DND-41 (cell line): ENCODE measurements around the gene GABBR2.

Experiments
- ATAC-seq: fragments of 200-7000 bp; cut with Tn5 transposase; 3 replicates; pipeline ENCODE4 v1.9.1; 2021; ENCODE audit warnings: low read depth; ENCODE audit not compliant: insufficient read depth
- DNase-seq: peaks from one replicate; pipeline ENCODE4 v3.0.0-alpha.2; 2020
- H2AFZ ChIP-seq: 2 replicates; pipeline ENCODE4 v1.6.0; 2012; ENCODE audit warnings: low read depth, low read length
- H3K27ac ChIP-seq: 2 replicates; pipeline ENCODE4 v1.5.1; 2012; ENCODE audit warnings: low read length, inconsistent platforms
- H3K27me3 ChIP-seq: fragments of 200-600 bp; sonication (generic); 2 replicates; pipeline ENCODE4 v1.6.0; 2012; ENCODE audit warnings: low read length, mild to moderate bottlenecking, inconsistent platforms; ENCODE audit not compliant: insufficient read depth, poor library complexity
- H3K36me3 ChIP-seq: 2 replicates; pipeline ENCODE4 v1.5.1; 2012; ENCODE audit warnings: low read length, inconsistent platforms; ENCODE audit not compliant: insufficient read depth
- H3K4me1 ChIP-seq: 2 replicates; pipeline ENCODE4 v1.5.1; 2012; ENCODE audit warnings: mild to moderate bottlenecking, low read length; ENCODE audit not compliant: insufficient read depth
- H3K4me2 ChIP-seq: 2 replicates; pipeline ENCODE4 v1.6.0; 2012; ENCODE audit warnings: mild to moderate bottlenecking, moderate library complexity, low read length, inconsistent platforms; ENCODE audit not compliant: insufficient read depth
- H3K4me3 ChIP-seq, 2 experiments: fragments of 200-600 bp in 1 of 2; shearing (Covaris generic) in 1 of 2; 2 replicates each; pipeline ENCODE4 v1.5.1; 2012 to 2016; ENCODE audit warnings: inconsistent platforms in 2 of 2, low read length in 2 of 2, mild to moderate bottlenecking in 2 of 2, low read depth in 1 of 2, moderate library complexity in 1 of 2
- H3K79me2 ChIP-seq: 2 replicates; pipeline ENCODE4 v1.6.0; 2012; ENCODE audit warnings: low read length, inconsistent platforms; ENCODE audit not compliant: insufficient read depth
- H3K9ac ChIP-seq: 2 replicates; pipeline ENCODE4 v1.6.0; 2012; ENCODE audit warnings: low read depth, mild to moderate bottlenecking, inconsistent platforms, low read length, moderate library complexity
- H3K9me3 ChIP-seq: 2 replicates; pipeline ENCODE4 v1.5.1; 2012; ENCODE audit warnings: low read length, moderate library complexity, mild to moderate bottlenecking, inconsistent platforms; ENCODE audit not compliant: insufficient read depth, severe bottlenecking
- H4K20me1 ChIP-seq: 2 replicates; pipeline ENCODE4 v1.6.0; 2012; ENCODE audit warnings: low read length; ENCODE audit not compliant: insufficient read depth
- CTCF ChIP-seq: IDR thresholded peaks from 2 replicates; pipeline ENCODE4 v1.5.1; 2012; ENCODE audit warnings: borderline replicate concordance, low read length, moderate library complexity, mild to moderate bottlenecking; ENCODE audit not compliant: poor library complexity, severe bottlenecking; ENCODE audit errors: extremely low read depth
- EZH2 ChIP-seq: IDR thresholded peaks from 3 replicates; pipeline ENCODE4 v1.6.1; 2012; ENCODE audit warnings: borderline replicate concordance, low read depth, mild to moderate bottlenecking, moderate library complexity, low read length, inconsistent platforms; ENCODE audit not compliant: severe bottlenecking

The GABBR2 gene

GRCh38 chr9:98264516-98264915 is 444.2 kb downstream of the GABBR2 start:
- ATAC-seq (no peak), DNase-seq (no peak)
- no peak overlapping the region for H3K4me2 ChIP-seq
- no peaks in the 10 kb centered on the region for H3K4me1 ChIP-seq
- H3K36me3 ChIP-seq, result no peaks in the 10 kb centered on the region
- H3K4me3 ChIP-seq, result no peak overlapping the region
- H3K27me3 ChIP-seq, result peaks cover 3% of the 10 kb centered on the region
- H3K27ac ChIP-seq, result no peak overlapping the region
- no peaks in the 10 kb centered on the region for H3K9me3 ChIP-seq
- no peaks in the 10 kb centered on the region for H4K20me1 ChIP-seq
- no peak overlapping the region for H2AFZ ChIP-seq
- H3K9ac ChIP-seq, result no peak overlapping the region
- TF ChIP-seq CTCF, result no peak
- H3K79me2 ChIP-seq, result no peaks in the 10 kb centered on the region

- Histone ChIP-seq H3K9ac (no peak overlapping the region), H3K9me3 (no peaks in the 10 kb centered on the region), H3K79me2 (no peaks in the 10 kb centered on the region), H3K4me3 (no peak overlapping the region), H3K36me3 (no peaks in the 10 kb centered on the region), H3K27me3 (peaks cover 3% of the 10 kb centered on the region), H2AFZ (no peak overlapping the region), H3K27ac (no peak overlapping the region), H4K20me1 (no peaks in the 10 kb centered on the region), H3K4me2 (no peak overlapping the region), H3K4me1 (no peaks in the 10 kb centered on the region)
- ATAC-seq (peak; percentile 100), DNase-seq (peak; percentile 83)
- TF ChIP-seq CTCF (peak; percentile 97), EZH2 (no peak)
Measured at GRCh38 chr9:98263482-98264357, 445.0 kb downstream of the GABBR2 start.

GRCh38 chr9:98263080-98263479 is 445.7 kb downstream of the GABBR2 start:
- Histone ChIP-seq H2AFZ (no peak overlapping the region), H4K20me1 (no peaks in the 10 kb centered on the region), H3K4me2 (no peak overlapping the region), H3K79me2 (no peaks in the 10 kb centered on the region), H3K27ac (no peak overlapping the region), H3K4me3 (no peak overlapping the region), H3K9me3 (no peaks in the 10 kb centered on the region), H3K4me1 (no peaks in the 10 kb centered on the region), H3K27me3 (peaks cover 3% of the 10 kb centered on the region), H3K36me3 (no peaks in the 10 kb centered on the region), H3K9ac (no peak overlapping the region)
- TF ChIP-seq CTCF, result no peak
- TF ChIP-seq EZH2, result no peak
- ATAC-seq (no peak), DNase-seq (no peak)
